AG10803 (cell line): ENCODE measurements around the gene CYB5D1.

Experiments
- DNase-seq: peaks from one replicate; pipeline ENCODE4 v3.0.0; 2010; ENCODE audit warnings: low read depth
- H3K4me3 ChIP-seq: 2 replicates; pipeline ENCODE4 v1.5.1; 2011; ENCODE audit warnings: mild to moderate bottlenecking, low read length, control low read depth
- TF ChIP-seq, protein P1 (sequence below): conservative IDR thresholded peaks from 2 replicates; pipeline ENCODE4 v1.5.1; 2011; ENCODE audit warnings: mild to moderate bottlenecking, low read length, control low read depth, inconsistent platforms

CYB5D1 gene

DNA sequence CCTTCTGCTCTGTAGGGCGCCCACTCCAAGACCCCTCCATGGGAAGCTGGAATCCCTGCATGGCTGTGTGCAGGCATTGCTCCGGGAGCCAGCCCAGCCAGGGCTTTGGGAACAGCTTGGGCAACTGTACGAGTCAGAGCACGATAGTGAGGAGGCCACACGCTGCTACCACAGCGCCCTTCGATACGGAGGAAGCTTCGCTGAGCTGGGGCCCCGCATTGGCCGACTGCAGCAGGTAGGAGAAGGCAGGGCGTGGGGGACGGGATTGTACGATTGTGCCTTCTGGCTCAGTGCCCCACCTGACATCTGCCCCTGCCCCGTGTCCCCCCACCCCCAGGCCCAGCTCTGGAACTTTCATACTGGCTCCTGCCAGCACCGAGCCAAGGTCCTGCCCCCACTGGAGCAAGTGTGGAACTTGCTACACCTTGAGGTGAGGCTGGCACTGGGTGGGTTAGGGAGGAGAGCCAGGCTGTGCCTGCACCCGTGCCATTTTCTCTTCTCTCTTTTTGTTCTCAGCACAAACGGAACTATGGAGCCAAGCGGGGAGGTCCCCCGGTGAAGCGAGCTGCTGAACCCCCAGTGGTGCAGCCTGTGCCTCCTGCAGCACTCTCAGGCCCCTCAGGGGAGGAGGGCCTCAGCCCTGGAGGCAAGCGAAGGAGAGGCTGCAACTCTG is 11.6 kb upstream of the CYB5D1 start:
- no peak overlapping the region for H3K4me3 ChIP-seq
- TF ChIP-seq, protein P1, sequence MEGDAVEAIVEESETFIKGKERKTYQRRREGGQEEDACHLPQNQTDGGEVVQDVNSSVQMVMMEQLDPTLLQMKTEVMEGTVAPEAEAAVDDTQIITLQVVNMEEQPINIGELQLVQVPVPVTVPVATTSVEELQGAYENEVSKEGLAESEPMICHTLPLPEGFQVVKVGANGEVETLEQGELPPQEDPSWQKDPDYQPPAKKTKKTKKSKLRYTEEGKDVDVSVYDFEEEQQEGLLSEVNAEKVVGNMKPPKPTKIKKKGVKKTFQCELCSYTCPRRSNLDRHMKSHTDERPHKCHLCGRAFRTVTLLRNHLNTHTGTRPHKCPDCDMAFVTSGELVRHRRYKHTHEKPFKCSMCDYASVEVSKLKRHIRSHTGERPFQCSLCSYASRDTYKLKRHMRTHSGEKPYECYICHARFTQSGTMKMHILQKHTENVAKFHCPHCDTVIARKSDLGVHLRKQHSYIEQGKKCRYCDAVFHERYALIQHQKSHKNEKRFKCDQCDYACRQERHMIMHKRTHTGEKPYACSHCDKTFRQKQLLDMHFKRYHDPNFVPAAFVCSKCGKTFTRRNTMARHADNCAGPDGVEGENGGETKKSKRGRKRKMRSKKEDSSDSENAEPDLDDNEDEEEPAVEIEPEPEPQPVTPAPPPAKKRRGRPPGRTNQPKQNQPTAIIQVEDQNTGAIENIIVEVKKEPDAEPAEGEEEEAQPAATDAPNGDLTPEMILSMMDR: no peak
- DNase-seq: no peak

DNA sequence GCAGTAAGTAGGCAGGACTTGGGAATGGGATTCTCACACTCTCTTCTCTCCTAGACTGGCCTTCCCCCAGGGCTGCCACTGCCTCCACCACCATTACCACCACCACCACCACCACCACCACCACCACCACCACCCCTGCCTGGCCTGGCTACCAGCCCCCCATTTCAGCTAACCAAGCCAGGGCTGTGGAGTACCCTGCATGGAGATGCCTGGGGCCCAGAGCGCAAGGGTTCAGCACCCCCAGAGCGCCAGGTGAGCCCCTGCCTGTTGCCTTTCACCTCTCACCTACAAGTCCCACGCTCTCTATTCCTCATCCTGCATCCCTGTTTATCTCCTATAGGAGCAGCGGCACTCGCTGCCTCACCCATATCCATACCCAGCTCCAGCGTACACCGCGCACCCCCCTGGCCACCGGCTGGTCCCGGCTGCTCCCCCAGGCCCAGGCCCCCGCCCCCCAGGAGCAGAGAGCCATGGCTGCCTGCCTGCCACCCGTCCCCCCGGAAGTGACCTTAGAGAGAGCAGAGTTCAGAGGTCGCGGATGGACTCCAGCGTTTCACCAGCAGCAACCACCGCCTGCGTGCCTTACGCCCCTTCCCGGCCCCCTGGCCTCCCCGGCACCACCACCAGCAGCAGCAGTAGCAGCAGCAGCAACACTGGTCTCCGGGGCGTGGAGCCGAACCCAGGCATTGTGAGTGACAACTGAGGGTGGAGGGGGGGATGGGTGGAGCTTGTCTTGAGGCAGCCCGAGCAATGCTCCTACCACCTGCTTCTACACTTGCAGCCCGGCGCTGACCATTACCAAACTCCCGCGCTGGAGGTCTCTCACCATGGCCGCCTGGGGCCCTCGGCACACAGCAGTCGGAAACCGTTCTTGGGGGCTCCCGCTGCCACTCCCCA is 10.8 kb upstream of the CYB5D1 start:
- DNase-seq: no peak
- TF ChIP-seq, protein P1: no peak
- no peak overlapping the region for H3K4me3 ChIP-seq

DNA sequence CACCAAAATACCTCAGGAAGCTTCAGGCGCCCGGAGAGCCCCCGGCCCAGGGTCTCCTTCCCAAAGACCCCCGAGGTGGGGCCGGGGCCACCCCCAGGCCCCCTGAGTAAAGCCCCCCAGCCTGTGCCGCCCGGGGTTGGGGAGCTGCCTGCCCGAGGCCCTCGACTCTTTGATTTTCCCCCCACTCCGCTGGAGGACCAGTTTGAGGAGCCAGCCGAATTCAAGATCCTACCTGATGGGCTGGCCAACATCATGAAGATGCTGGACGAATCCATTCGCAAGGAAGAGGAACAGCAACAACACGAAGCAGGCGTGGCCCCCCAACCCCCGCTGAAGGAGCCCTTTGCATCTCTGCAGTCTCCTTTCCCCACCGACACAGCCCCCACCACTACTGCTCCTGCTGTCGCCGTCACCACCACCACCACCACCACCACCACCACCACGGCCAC is 9.6 kb upstream of the CYB5D1 start:
- TF ChIP-seq, protein P1: no peak
- DNase-seq: no peak
- H3K4me3 ChIP-seq: no peak overlapping the region

DNA sequence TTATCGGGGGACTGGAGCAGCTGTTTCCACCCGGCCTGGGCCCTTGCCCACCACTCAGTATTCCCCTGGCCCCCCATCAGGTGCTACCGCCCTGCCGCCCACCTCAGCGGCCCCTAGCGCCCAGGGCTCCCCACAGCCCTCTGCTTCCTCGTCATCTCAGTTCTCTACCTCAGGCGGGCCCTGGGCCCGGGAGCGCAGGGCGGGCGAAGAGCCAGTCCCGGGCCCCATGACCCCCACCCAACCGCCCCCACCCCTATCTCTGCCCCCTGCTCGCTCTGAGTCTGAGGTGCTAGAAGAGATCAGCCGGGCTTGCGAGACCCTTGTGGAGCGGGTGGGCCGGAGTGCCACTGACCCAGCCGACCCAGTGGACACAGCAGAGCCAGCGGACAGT is 9.1 kb upstream of the CYB5D1 start:
- no peak overlapping the region for H3K4me3 ChIP-seq
- TF ChIP-seq, protein P1: no peak
- DNase-seq: no peak

DNA sequence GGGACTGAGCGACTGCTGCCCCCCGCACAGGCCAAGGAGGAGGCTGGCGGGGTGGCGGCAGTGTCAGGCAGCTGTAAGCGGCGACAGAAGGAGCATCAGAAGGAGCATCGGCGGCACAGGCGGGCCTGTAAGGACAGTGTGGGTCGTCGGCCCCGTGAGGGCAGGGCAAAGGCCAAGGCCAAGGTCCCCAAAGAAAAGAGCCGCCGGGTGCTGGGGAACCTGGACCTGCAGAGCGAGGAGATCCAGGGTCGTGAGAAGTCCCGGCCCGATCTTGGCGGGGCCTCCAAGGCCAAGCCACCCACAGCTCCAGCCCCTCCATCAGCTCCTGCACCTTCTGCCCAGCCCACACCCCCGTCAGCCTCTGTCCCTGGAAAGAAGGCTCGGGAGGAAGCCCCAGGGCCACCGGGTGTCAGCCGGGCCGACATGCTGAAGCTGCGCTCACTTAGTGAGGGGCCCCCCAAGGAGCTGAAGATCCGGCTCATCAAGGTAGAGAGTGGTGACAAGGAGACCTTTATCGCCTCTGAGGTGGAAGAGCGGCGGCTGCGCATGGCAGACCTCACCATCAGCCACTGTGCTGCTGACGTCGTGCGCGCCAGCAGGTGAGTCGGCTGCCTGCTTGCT is 8.6 kb upstream of the CYB5D1 start:
- DNase-seq: no peak
- TF ChIP-seq, protein P1: no peak
- no peak overlapping the region for H3K4me3 ChIP-seq

DNA sequence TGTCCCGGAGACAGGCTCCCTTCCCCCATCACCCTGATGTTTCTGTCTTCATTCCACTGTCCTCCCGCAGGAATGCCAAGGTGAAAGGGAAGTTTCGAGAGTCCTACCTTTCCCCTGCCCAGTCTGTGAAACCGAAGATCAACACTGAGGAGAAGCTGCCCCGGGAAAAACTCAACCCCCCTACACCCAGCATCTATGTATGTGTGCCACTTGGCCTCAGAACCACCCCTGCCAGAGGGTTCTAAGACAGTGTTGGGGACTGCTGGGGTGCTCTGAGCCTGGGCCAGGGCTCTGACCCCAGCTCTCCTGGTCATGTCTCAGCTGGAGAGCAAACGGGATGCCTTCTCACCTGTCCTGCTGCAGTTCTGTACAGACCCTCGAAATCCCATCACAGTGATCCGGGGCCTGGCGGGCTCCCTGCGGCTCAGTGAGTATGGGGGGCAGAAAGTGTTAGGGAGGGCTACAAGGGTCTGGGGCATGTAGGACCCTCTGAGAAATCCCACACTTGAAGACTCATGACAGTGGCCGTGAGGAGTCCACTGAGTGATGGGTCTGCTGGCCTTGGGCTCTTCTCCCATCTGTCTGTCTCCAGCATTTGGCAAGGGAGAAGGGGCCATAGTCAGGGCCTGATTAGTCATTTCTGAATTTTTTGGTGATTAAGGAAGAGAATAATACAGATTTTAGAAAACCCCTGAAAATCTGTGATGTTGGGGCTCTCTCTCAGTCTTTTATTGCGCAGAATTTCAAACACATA is 7.9 kb upstream of the CYB5D1 start:
- no peak overlapping the region for H3K4me3 ChIP-seq
- TF ChIP-seq, protein P1: no peak
- DNase-seq: no peak
